A673 (cell line): ENCODE results near the gene ACTL8.

ENCODE experiments used
- CTCF ChIP-seq: fragments of 300-800, 200-600 bp; sonication (generic); conservative IDR thresholded peaks from 2 replicates; pipeline ENCODE4 v1.5.1; 2017; ENCODE audit warnings: low read depth, mild to moderate bottlenecking, antibody characterized with exemption, low read length, moderate library complexity, mixed read lengths
- EZH2 ChIP-seq: fragments of 200-600 bp; sonication (generic); IDR thresholded peaks from 2 replicates; pipeline ENCODE4 v1.6.1; 2017; ENCODE audit warnings: borderline replicate concordance, low read depth, mild to moderate bottlenecking, mixed read lengths, antibody characterized with exemption, low read length; ENCODE audit not compliant: poor library complexity, severe bottlenecking

DNA sequence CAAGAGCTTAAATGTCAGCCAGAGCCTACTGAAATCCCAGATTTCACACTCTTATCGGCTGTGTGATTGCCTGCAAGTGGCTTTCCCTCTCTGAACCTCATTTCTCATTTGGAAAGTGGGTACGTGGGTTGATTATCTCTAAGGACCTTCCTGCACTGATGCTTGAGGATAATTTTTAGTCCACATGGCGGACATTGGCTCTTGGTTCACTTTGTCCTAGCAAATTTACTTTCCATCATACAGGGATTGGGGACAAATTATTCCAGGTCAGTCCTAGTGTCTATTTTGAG, 111.6 kb downstream of the ACTL8 start:
- TF ChIP-seq CTCF (no peak), EZH2 (no peak)
